HG03139 (cell line): ENCODE results near the gene ZPR1.
"Not testable (repeated sequence)": the region's sequence is repeated elsewhere in the genome, so short reads cannot be mapped to it uniquely, and the experiment has no call there.

Experiments
- ATAC-seq: cut with Tn5 transposase; IDR thresholded peaks from one replicate; pipeline ENCODE4 v1.9.1; 2021; ENCODE audit not compliant: unreplicated experiment

ZPR1 gene

GRCh38 chr11:116825434-116825833 is 37.6 kb upstream of the ZPR1 start:
- ATAC-seq: no peak

GRCh38 chr11:116823031-116823843 is 35.4 kb upstream of the ZPR1 start, which contains the start of gene APOA4:
Gene APOA4 (minus strand): TSS chr11:116823304. CDS start chr11:116823191, 113 bp downstream.
- no peak for ATAC-seq

GRCh38 chr11:116822575-116822974 is 34.8 kb upstream of the ZPR1 start:
- no peak for ATAC-seq

- no peak for ATAC-seq
Measured at GRCh38 chr11:116821050-116821918, 33.5 kb upstream of the ZPR1 start.

- ATAC-seq: no peak
Measured at GRCh38 chr11:116819049-116819448, 31.2 kb upstream of the ZPR1 start.

GRCh38 chr11:116814502-116814901 is 26.7 kb upstream of the ZPR1 start:
- no peak for ATAC-seq

GRCh38 chr11:116813781-116814471 is 26.1 kb upstream of the ZPR1 start:
- ATAC-seq: no peak

GRCh38 chr11:116813170-116813569 is 25.3 kb upstream of the ZPR1 start:
- ATAC-seq: no peak

DNA sequence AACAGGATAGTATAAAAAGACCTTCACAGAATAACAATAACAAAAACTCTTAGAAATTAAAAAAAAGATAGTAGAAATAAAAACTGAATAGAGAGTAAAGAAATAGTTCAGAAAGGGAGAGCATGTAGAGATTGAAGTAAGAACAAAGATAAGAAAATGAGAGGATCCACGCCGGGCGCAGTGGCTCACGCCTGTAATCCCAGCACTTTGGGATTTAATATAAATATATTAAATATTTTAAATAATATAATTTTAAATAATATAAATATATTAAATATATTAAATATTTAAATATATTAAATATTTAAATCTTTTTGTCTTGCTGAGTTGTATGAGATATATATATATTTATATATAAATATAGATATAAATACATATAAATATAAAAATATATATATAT is 24.3 kb upstream of the ZPR1 start:
- ATAC-seq: no peak

DNA sequence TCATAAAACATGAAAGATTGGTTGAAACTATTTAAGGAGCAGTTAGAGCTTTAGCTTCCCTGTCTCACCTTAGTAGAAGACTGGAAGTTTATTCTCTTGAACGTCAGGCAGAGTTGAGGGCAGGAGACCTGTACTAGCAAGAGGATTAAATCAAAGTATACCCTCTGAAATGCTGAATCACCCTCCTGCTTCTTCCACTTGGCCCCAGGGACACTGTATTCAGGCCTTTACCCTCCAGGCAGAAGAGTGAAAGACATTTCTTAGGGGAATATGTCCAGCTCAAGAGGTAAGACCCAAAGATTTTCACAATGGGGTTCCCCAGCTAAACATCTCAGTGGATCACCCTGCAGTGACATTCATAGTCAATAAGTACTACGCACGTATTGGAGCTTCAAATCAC is 23.4 kb upstream of the ZPR1 start:
- no peak for ATAC-seq

GRCh38 chr11:116808262-116809175 is 20.7 kb upstream of the ZPR1 start:
- ATAC-seq: no peak

- no peak for ATAC-seq
Measured at GRCh38 chr11:116807601-116808261, 19.9 kb upstream of the ZPR1 start.

DNA sequence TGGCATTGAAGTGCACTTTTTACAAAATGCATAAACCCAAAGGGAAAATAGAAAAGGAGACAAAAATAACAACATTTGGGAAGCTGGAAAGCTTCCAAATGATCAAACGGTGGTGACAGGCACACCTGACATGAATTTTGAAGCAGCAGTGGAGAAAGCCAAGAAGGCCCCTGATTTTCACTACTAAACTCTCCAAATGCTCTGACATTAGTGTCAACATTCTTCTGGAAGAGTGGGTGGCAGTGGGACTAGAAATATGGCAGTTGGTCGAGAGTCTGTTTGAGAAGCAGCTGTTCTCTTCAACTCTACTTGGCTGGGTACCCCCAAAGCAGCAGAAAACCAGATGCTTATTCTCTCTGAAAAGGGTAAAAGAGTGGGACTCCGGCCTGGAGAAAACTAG is 16.2 kb upstream of the ZPR1 start:
- no peak for ATAC-seq

GRCh38 chr11:116801662-116802061 is 13.8 kb upstream of the ZPR1 start:
- not testable (repeated sequence) for ATAC-seq

- no peak for ATAC-seq
Measured at GRCh38 chr11:116800610-116801009, 12.8 kb upstream of the ZPR1 start.

DNA sequence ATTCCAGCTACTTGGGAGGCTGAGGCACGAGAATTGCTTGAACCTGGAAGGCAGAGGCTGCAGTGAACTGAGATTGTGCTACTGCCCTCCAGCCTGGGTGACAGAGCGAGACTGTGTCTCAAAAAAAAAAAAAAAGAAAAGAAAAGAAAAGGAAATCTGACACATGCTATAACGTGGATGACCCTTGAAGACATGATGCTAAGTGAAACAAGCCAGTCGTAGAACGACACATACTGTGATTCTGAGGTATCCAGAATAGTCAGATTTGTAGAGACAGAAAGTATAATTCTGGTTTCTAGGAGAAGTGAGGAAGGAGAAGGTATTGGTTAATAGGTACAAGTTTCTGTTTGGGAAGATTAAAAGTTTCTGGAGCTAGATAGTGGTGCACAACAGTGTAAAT is 10.5 kb upstream of the ZPR1 start:
- no peak for ATAC-seq

DNA sequence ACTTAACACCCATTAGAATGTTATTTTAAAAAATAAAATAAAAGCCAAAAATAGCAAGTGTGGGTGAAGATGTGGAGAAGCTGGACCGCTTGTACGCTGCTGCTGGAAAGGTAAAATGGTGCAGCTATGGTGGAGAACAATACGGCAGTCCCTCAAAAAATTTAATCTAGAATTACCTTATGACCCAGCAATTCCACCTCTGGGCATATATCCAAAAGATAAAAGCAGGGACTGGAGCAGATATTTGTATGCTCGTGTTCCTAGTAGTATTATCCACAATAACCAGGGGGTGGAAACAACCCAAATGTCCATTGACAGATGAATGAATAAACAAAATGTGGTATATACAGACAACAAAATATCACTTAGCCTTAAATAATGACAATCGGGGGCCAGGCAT is 10.0 kb upstream of the ZPR1 start:
- no peak for ATAC-seq

GRCh38 chr11:116796548-116796947 is 8.7 kb upstream of the ZPR1 start:
- ATAC-seq: no peak

GRCh38 chr11:116794851-116795250 is 7.0 kb upstream of the ZPR1 start:
- ATAC-seq: no peak

DNA sequence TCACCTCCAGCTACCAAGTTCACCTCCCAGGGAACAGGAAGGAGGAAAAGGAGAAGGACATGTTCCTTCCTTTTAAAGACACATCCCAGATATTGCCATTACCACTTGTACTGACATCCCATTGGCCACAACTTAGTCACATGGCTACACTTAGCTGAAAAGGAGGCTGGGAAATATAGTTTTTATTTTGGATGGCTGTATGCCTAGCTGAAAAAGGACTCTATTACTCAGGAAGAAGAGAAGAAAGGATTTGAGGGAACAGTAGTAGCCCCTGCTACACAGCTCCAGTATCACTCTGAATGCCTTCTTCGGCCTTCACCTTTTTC is 5.9 kb upstream of the ZPR1 start:
- no peak for ATAC-seq
